ENCODE results near the gene ZNF532. TPM values are rescaled to one million over a fixed set of nuclear protein-coding genes. Genes with fewer than 3 reads are reported as not detected.

The ZNF532 gene
- total RNA-seq, 4 donors from 2014 or later: 54.7 to 124 (median 91.2) TPM

GRCh38 chr18:59012815-59013705 is 148.4 kb downstream of the ZNF532 start:
- Histone ChIP-seq H3K27me3 (no peaks in the 10 kb centered on the region), H3K36me3 (no peaks in the 10 kb centered on the region), H3K4me1 (peaks cover 0 to 7% of the 10 kb centered on the region in 2 donors), H3K9me3 (no peaks in the 10 kb centered on the region), H3K4me3 (no peak overlapping the region), H3K27ac (no peak overlapping the region)
- in situ Hi-C loops (cut with MboI; ENCODE audit: low sequenced_read_pairs in 4 of 4): no loop called here
- DNase-seq (no peak), ATAC-seq (no peak)
- intact Hi-C loops (cut with DNase I; ENCODE audit: low total_unique reads): no loop called here
- TF ChIP-seq POLR2A (IDR thresholded peaks at IDR 0.05) (no peak), CTCF (IDR thresholded peaks at IDR 0.05 in 4 of 5, conservative IDR thresholded peaks at IDR 0.05 in 1 of 5) (no peak)

- Histone ChIP-seq H3K4me1 (peaks cover 0 to 3% of the 10 kb centered on the region in 2 donors), H3K27me3 (no peaks in the 10 kb centered on the region), H3K27ac (no peak overlapping the region), H3K4me3 (no peak overlapping the region), H3K36me3 (no peaks in the 10 kb centered on the region), H3K9me3 (no peaks in the 10 kb centered on the region)
- TF ChIP-seq POLR2A (IDR thresholded peaks at IDR 0.05) (no peak), CTCF (IDR thresholded peaks at IDR 0.05 in 4 of 5, conservative IDR thresholded peaks at IDR 0.05 in 1 of 5) (no peak)
- ATAC-seq (no peak), DNase-seq (no peak)
- in situ Hi-C loops (cut with MboI; ENCODE audit: low sequenced_read_pairs in 4 of 4) (no loop called here), intact Hi-C loops (cut with DNase I; ENCODE audit: low total_unique reads) (no loop called here)
Measured at GRCh38 chr18:59013744-59014143, 149.1 kb downstream of the ZNF532 start.

- H3K9me3 ChIP-seq: no peaks in the 10 kb centered on the region
- ATAC-seq (no peak), DNase-seq (no peak)
- in situ Hi-C loops (cut with MboI; ENCODE audit: low sequenced_read_pairs in 4 of 4): no loop called here
- no peaks in the 10 kb centered on the region for H3K27me3 ChIP-seq
- H3K27ac ChIP-seq: no peak overlapping the region
- no peaks in the 10 kb centered on the region for H3K36me3 ChIP-seq
- no peak for TF ChIP-seq POLR2A (IDR thresholded peaks at IDR 0.05)
- no peak for TF ChIP-seq CTCF (IDR thresholded peaks at IDR 0.05 in 4 of 5, conservative IDR thresholded peaks at IDR 0.05 in 1 of 5)
- H3K4me1 ChIP-seq: peaks cover 0 to 8% of the 10 kb centered on the region in 2 donors
- H3K4me3 ChIP-seq: no peak overlapping the region
- intact Hi-C loops (cut with DNase I; ENCODE audit: low total_unique reads): no loop called here
Measured at GRCh38 chr18:59015531-59016152, 151.0 kb downstream of the ZNF532 start.

GRCh38 chr18:59021500-59021899 is 156.8 kb downstream of the ZNF532 start:
- Histone ChIP-seq H3K4me1 (peaks cover 33 to 45% of the 10 kb centered on the region in 2 donors), H3K9me3 (no peaks in the 10 kb centered on the region), H3K27me3 (no peaks in the 10 kb centered on the region), H3K36me3 (no peaks in the 10 kb centered on the region), H3K4me3 (no peak overlapping the region), H3K27ac (peak overlapping the region; percentile 69 to 88 (median 78))
- in situ Hi-C loops (cut with MboI; ENCODE audit: low sequenced_read_pairs in 4 of 4): no loop called here
- ATAC-seq: peak; percentile 86 to 96
- TF ChIP-seq POLR2A (IDR thresholded peaks at IDR 0.05) (no peak), CTCF (IDR thresholded peaks at IDR 0.05 in 4 of 5, conservative IDR thresholded peaks at IDR 0.05 in 1 of 5) (no peak)
- peak; percentile 62 to 86 for DNase-seq
- intact Hi-C loops (cut with DNase I; ENCODE audit: low total_unique reads): loop anchor here (2.0 kb wide), 1 partner anchor 23 kb away; no protein-coding TSS in a partner anchor

Data from gastrocnemius medialis (tissue), 4 donors.